DND-41 (cell line): Measurements from ENCODE around the gene COA7.

Experiments
- ATAC-seq: fragments of 200-7000 bp; cut with Tn5 transposase; 3 replicates; pipeline ENCODE4 v1.9.1; 2021; ENCODE audit warnings: low read depth; ENCODE audit not compliant: insufficient read depth
- DNase-seq: peaks from one replicate; pipeline ENCODE4 v3.0.0-alpha.2; 2020
- H2AFZ ChIP-seq: 2 replicates; pipeline ENCODE4 v1.6.0; 2012; ENCODE audit warnings: low read depth, low read length
- H3K27ac ChIP-seq: 2 replicates; pipeline ENCODE4 v1.5.1; 2012; ENCODE audit warnings: low read length, inconsistent platforms
- H3K27me3 ChIP-seq: fragments of 200-600 bp; sonication (generic); 2 replicates; pipeline ENCODE4 v1.6.0; 2012; ENCODE audit warnings: low read length, mild to moderate bottlenecking, inconsistent platforms; ENCODE audit not compliant: insufficient read depth, poor library complexity
- H3K36me3 ChIP-seq: 2 replicates; pipeline ENCODE4 v1.5.1; 2012; ENCODE audit warnings: low read length, inconsistent platforms; ENCODE audit not compliant: insufficient read depth
- H3K4me1 ChIP-seq: 2 replicates; pipeline ENCODE4 v1.5.1; 2012; ENCODE audit warnings: mild to moderate bottlenecking, low read length; ENCODE audit not compliant: insufficient read depth
- H3K4me2 ChIP-seq: 2 replicates; pipeline ENCODE4 v1.6.0; 2012; ENCODE audit warnings: mild to moderate bottlenecking, moderate library complexity, low read length, inconsistent platforms; ENCODE audit not compliant: insufficient read depth
- H3K4me3 ChIP-seq, 2 experiments: fragments of 200-600 bp in 1 of 2; shearing (Covaris generic) in 1 of 2; 2 replicates each; pipeline ENCODE4 v1.5.1; 2012 to 2016; ENCODE audit warnings: inconsistent platforms in 2 of 2, low read length in 2 of 2, mild to moderate bottlenecking in 2 of 2, low read depth in 1 of 2, moderate library complexity in 1 of 2
- H3K79me2 ChIP-seq: 2 replicates; pipeline ENCODE4 v1.6.0; 2012; ENCODE audit warnings: low read length, inconsistent platforms; ENCODE audit not compliant: insufficient read depth
- H3K9ac ChIP-seq: 2 replicates; pipeline ENCODE4 v1.6.0; 2012; ENCODE audit warnings: low read depth, mild to moderate bottlenecking, inconsistent platforms, low read length, moderate library complexity
- H3K9me3 ChIP-seq: 2 replicates; pipeline ENCODE4 v1.5.1; 2012; ENCODE audit warnings: low read length, moderate library complexity, mild to moderate bottlenecking, inconsistent platforms; ENCODE audit not compliant: insufficient read depth, severe bottlenecking
- H4K20me1 ChIP-seq: 2 replicates; pipeline ENCODE4 v1.6.0; 2012; ENCODE audit warnings: low read length; ENCODE audit not compliant: insufficient read depth
- CTCF ChIP-seq: IDR thresholded peaks from 2 replicates; pipeline ENCODE4 v1.5.1; 2012; ENCODE audit warnings: borderline replicate concordance, low read length, moderate library complexity, mild to moderate bottlenecking; ENCODE audit not compliant: poor library complexity, severe bottlenecking; ENCODE audit errors: extremely low read depth
- EZH2 ChIP-seq: IDR thresholded peaks from 3 replicates; pipeline ENCODE4 v1.6.1; 2012; ENCODE audit warnings: borderline replicate concordance, low read depth, mild to moderate bottlenecking, moderate library complexity, low read length, inconsistent platforms; ENCODE audit not compliant: severe bottlenecking

Gene COA7

GRCh38 chr1:52680353-52680752, 17.8 kb downstream of the COA7 start:
- Histone ChIP-seq H3K27me3 (no peaks in the 10 kb centered on the region), H3K79me2 (no peaks in the 10 kb centered on the region), H3K4me1 (no peaks in the 10 kb centered on the region), H3K27ac (no peak overlapping the region), H3K9ac (no peak overlapping the region), H2AFZ (no peak overlapping the region), H3K4me3 (no peak overlapping the region), H4K20me1 (no peaks in the 10 kb centered on the region), H3K9me3 (no peaks in the 10 kb centered on the region), H3K4me2 (no peak overlapping the region), H3K36me3 (peaks cover 8% of the 10 kb centered on the region)
- DNase-seq, result no peak
- no peak for ATAC-seq
- TF ChIP-seq EZH2 (no peak), CTCF (no peak)

GRCh38 chr1:52679498-52679897, 18.6 kb downstream of the COA7 start:
- H4K20me1 ChIP-seq, result no peaks in the 10 kb centered on the region
- no peaks in the 10 kb centered on the region for H3K9me3 ChIP-seq
- H3K4me2 ChIP-seq, result no peak overlapping the region
- H3K4me3 ChIP-seq, result no peak overlapping the region
- no peak overlapping the region for H3K9ac ChIP-seq
- TF ChIP-seq CTCF, result no peak
- TF ChIP-seq EZH2, result no peak
- no peaks in the 10 kb centered on the region for H3K36me3 ChIP-seq
- H2AFZ ChIP-seq, result no peak overlapping the region
- no peak for DNase-seq
- H3K27ac ChIP-seq, result no peak overlapping the region
- no peaks in the 10 kb centered on the region for H3K79me2 ChIP-seq
- no peak for ATAC-seq
- H3K27me3 ChIP-seq, result no peaks in the 10 kb centered on the region
- H3K4me1 ChIP-seq, result peaks cover 8% of the 10 kb centered on the region

GRCh38 chr1:52679048-52679447, 19.1 kb downstream of the COA7 start:
- TF ChIP-seq CTCF (no peak), EZH2 (no peak)
- peaks cover 12% of the 10 kb centered on the region for H3K4me1 ChIP-seq
- H4K20me1 ChIP-seq, result no peaks in the 10 kb centered on the region
- H3K4me2 ChIP-seq, result no peak overlapping the region
- H3K27ac ChIP-seq, result no peak overlapping the region
- no peak for DNase-seq
- H3K9ac ChIP-seq, result no peak overlapping the region
- H3K9me3 ChIP-seq, result no peaks in the 10 kb centered on the region
- H3K79me2 ChIP-seq, result no peaks in the 10 kb centered on the region
- H2AFZ ChIP-seq, result no peak overlapping the region
- no peak overlapping the region for H3K4me3 ChIP-seq
- no peak for ATAC-seq
- H3K36me3 ChIP-seq, result no peaks in the 10 kb centered on the region
- H3K27me3 ChIP-seq, result no peaks in the 10 kb centered on the region
